Loucy (cell line): ENCODE results near the gene PHACTR1.

ENCODE experiments used
- EZH2phosphoT487 ChIP-seq: fragments of 200-600 bp; IDR thresholded peaks from 2 replicates; pipeline ENCODE4 v1.6.1; 2018; ENCODE audit warnings: antibody characterized with exemption, mild to moderate bottlenecking, moderate library complexity, borderline replicate concordance
- TF ChIP-seq, protein P1 (sequence below): fragments of 200-600 bp; sonication (generic); conservative IDR thresholded peaks from 2 replicates; pipeline ENCODE4 v1.5.1; 2014; ENCODE audit warnings: mild to moderate bottlenecking, antibody characterized with exemption, low read length

DNA sequence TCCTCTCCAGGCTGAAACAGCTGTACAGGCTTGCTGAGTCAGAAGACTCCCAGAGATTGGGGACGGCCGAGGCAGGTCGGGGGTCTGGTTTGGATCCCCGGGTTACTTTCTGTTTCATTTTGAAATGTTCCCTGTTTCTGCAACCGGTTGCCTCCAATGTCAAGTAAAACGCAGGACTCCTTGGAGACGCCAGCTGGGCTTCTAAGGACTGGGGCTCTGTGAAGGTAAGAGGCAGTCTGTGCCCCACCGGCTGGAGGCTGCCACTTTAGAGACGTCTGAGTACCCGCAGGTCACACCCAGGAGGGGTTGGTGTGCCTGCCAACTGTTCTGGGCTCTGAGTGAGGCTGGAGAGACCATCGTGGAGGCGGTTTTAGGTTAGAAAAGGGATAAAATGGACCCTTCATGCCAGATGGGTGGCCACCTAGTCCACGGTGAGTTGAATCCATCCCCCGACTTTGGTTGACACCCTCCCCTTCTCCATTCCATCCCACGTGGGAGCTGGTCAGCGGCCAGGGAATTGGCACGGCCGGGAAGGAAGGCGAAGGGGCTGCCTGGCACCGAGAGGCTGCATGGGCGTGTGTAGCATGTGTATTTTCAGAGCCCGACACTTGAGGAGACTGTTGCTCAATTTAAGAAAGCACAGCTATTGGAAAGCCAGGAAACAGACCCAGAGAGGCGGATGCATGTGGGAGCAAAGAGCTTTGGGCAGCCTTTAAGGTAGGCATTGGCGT, 240.9 kb downstream of the PHACTR1 start:
- TF ChIP-seq, protein P1, sequence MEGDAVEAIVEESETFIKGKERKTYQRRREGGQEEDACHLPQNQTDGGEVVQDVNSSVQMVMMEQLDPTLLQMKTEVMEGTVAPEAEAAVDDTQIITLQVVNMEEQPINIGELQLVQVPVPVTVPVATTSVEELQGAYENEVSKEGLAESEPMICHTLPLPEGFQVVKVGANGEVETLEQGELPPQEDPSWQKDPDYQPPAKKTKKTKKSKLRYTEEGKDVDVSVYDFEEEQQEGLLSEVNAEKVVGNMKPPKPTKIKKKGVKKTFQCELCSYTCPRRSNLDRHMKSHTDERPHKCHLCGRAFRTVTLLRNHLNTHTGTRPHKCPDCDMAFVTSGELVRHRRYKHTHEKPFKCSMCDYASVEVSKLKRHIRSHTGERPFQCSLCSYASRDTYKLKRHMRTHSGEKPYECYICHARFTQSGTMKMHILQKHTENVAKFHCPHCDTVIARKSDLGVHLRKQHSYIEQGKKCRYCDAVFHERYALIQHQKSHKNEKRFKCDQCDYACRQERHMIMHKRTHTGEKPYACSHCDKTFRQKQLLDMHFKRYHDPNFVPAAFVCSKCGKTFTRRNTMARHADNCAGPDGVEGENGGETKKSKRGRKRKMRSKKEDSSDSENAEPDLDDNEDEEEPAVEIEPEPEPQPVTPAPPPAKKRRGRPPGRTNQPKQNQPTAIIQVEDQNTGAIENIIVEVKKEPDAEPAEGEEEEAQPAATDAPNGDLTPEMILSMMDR: no peak
- TF ChIP-seq EZH2phosphoT487: no peak
